ENCODE results near the gene ANP32E.
A peak's percentile ranks its signal among the peaks of the same experiment; 100 is the strongest.

Gene ANP32E

DNA sequence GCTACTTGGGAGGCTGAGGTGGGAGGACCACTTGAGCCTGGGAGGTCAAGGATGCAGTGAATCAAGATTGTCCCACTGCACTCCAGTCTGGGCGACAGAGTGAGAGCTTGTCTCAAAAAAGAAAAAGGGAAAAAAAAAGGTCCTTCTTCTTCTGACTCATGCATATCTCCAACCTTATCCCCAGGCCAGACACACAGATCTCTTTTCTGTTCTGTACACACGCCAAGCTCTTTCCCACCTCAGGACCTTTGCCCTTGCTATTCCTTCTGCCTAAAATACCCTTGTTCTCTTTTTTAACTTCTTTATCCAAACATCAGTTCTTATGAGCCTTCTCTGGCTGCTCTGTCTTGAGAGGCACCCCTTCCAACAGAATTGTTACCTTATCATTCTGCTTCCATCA, 64.1 kb downstream of the ANP32E start:
- no peak for DNase-seq (ENCODE audit: low read depth, low spot score)

DNA sequence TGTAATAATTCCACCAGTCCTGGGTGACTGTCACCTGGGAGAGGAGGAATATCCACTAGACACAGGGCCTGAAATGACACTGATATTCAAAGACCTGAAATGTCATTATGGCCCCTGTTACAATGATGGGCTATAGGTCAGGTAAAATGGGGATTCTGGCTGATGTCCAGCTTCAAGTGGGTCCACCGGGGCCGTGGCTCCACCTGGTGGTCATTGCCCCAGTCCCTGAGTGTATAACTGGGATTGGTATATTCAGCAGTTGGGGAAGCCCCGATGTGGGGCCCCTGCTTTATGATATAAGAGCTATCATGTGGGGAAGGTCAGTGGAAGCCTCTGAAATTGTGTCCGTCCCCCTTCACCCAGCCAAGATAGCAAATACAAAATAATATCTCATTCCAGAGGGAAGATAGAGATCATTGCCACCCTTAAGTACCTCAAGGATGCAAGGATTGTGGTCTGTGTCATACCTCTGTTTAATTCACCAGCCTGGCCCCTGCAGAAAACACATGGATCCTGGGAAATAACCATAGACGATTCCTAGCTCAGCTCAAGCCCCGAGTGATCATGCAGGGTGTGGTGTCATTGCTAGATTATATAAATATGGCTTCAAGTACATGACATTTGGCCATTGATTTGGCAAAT, 66.8 kb downstream of the ANP32E start:
- DNase-seq (ENCODE audit: low read depth, low spot score): peak; percentile 58

Data from ELF-1 (cell line).